CMK (cell line): ENCODE measurements around the gene IRX2.

Experiments
- DNase-seq: peaks from one replicate; pipeline ENCODE4 v3.0.0-alpha.2; 2010; ENCODE audit warnings: low read depth

Gene IRX2

DNA sequence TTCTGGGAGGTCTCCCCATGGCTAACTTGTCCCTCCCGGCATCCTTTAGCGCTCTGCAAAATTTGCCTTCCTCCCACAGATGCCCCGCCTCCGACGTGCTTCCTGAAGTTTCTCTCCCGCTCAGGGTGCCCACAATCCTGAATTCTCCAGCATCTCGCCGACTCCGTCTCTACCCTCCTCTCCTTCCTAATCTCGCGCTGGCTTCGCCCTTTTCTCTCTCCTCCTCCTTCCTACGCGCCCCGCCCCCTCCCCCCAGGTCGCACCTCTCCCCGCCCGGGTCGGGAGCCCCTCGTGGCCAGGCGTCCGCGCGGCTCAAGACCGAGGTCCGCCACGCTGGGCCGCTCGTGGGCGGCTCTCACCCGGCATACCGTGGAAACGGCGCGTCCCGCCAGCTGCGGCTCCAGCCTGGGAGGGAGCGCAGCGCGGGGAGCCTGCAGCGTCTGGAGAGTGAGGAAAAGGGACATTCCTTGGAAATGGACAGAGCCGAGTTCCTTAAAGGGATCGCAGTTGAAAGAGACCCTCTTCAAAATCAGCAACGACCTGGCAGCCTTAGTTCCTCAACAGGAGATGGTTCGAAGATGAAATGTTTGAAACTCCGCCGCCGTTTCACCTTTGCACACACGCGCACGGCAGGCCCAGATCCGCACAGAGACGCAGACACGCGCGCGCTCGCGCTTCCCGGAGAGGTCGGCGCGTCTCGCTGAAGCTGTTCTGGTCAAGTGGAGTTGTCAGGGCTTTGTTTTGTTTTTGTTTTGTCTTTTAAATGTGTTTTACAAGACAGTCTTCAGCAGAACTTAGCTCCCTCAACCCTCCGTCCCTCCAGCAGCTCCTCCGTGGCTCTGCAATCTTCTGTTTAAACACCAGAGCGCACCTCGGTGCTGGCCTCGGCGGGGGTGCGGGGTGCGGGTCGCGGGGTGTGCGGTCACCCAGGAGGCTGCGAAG, 5.0 kb upstream of the IRX2 start:
- no peak for DNase-seq

DNA sequence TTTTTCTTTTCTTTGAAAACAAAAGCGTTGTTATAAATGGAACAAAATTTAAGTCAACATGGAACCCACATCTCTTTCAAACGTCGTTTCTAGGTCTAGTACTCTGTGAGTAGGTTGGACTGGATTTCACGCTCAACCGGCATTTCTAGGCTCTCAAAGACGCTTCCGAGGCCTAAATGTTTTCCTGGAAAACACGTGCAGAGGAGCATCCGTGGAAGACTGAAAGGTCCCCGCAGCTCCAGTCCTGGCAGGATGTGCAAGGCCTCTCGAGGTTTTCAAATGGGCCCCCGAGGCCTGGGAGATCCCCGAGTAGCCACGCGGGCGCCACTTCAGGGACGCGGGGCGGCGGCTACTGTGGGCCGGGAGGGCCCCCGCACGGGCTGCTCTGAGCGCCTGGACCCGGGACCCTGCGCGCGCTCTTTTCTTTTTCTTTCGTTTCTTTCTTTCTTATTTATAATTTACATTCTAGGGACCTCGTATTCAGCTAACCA, 4.2 kb upstream of the IRX2 start:
- DNase-seq, result no peak

DNA sequence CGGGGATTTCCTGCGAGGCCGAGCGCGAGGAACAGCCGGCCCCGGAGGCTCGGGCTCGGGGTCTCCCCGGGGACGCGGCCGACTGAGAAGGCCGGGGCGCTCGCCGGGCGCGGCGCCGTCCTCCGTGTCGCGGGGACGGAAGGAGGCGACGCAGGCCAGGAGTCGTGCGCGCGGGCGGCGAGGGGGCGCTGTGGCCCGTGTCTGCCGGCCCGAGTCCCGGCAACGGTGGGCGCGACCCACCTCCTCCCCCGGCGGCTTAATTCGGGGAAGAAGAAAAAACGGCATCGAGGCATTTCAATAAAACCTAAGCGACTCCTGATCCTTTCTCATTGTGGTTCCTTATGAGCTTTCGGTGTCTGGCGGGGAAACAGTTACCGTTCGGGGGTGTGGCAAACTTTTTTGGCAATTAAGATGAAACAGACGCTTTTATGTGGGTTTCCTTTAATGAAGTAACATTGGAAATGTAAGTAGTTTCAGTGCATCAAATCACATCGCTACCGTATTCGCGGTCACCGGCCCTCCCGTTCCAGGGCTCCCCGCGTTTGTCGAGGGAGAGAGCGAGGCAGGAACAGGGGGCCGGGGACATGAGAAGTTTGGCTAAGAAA, 3.7 kb upstream of the IRX2 start:
- DNase-seq, result no peak

DNA sequence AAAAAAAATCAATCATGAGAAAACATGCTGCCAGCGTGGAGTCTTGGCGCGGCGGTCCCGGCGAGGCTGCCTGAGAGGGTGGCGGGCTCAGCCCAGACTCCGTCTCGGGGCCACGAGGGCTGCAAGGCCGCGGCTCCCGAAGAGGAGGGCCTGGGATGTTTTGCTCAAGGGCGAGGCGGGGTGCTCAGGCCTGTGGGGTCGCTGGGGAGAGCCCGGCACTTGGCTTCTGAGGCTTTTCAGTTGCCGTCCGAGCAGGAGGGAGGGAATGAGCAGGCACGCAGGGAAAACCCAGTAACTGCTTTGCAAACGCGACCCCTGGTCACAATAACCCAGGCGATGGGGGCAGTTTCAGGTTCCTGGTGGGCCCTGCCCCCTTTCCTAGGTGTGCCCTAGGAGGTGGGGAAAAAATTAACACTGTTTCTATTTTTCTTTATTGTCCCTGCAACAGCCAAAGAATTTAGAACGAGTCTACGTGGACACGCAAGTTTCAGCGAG, 3.2 kb upstream of the IRX2 start:
- DNase-seq, result no peak

DNA sequence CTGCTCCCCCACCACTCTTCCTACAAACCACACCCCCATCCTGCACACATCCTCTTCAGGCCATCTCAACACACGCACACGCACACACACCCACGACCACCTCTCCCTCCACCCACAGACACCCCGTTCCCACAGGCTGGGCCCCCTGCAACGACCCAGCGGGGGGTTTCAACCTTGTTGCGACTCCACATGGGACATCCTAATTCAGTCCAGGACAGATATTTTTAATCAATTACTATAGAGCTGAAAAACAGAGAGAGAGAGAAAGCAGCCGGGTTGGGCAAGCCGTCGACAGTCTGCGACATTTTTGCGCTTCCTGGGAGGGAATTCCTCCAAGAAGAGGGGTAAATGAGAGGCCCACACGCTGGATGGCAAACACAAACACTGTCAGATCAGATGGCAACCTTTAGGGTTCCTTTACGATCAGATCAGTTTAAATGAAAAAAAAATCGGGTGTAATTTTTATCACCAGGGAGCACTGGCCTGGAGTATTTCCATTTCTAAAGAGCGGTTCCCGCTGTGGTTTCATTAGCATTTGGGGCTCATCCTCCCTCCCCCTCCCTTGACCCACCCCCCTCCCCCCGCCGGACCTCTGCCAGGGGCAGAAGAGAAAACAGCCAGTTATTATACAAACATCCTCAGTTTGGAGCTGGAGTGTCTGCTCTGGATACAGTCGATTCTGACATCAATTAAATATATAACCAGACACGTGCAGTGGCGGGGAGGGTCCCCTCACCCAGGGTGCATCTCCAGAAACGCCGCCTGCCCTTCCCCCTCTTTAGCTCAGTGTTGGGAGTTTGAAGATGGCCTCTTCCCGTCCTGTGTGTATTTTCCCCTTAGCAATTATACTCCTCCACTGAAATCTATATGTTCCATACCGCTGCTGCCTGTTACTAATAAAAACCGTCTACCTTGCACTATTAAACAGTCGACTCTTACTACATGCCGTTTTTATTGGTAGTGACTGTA, 2.3 kb upstream of the IRX2 start:
- no peak for DNase-seq

DNA sequence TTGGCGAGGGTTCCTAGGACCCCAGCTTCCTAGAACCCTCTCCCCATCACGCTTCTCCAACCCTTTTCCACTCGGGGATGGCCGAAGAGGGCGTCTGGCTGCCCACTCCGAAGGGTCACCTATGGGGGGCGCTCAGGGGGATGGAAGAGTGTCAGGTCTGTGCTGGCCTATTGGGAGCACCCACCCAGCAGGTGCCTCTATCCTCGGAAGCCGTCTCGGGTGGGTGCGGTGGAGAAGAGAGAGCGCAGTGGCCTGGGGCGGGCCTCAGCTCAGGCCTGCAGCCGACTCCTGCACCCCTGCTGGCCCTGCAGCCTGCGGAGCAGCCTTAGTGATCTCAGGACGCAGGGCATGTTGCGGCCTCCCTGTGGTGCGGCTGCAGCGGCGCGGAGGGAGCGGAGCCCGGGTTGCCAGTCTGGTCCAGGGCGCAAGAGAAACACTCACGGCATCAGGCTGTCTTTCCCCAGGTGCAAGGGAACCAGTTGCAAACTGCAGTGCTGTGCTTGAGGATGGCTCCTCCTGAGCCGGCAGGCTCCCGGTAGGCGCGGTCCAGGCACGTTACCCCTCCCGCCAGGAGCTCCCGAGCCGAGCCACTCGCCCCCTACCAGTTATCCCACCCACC, 1.5 kb upstream of the IRX2 start:
- no peak for DNase-seq

DNA sequence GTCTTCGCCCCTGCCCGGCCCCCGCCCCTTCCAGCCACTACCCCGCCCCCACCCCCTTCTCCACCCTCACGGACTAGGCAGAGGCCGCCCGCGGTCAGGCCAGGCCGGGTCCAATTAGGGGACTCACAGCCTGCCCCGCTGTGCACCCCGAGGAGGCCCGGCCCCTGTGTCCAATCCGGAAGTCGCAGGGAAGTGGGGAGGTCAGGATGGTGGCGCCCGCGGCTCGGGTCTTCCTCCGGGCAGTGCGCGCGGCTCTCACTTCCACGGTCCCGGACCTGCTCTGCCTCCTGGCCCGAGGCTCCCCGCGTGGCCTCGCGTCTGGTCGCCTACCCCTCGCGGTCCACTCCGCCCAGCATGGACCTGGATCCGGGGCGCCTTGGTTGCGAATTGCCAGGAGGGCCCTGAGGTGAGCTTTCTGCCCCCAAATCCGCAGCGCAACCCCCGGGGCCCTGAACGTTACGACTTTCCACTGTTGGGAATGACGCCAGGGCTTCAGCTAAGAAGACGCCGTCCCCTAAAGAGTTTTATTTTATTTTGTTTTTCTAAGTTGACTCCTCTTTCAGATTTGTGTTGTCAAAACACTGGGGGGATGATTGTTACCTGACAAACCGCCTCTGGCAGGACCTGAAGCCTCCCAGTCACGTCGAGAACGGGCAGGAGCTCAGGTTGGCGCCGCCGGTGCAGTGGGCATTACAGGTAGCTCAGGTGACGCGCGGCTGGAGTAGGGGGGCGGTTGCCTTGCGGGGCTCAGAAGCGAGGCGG, 763 bp upstream of the IRX2 start:
- DNase-seq, result no peak

DNA sequence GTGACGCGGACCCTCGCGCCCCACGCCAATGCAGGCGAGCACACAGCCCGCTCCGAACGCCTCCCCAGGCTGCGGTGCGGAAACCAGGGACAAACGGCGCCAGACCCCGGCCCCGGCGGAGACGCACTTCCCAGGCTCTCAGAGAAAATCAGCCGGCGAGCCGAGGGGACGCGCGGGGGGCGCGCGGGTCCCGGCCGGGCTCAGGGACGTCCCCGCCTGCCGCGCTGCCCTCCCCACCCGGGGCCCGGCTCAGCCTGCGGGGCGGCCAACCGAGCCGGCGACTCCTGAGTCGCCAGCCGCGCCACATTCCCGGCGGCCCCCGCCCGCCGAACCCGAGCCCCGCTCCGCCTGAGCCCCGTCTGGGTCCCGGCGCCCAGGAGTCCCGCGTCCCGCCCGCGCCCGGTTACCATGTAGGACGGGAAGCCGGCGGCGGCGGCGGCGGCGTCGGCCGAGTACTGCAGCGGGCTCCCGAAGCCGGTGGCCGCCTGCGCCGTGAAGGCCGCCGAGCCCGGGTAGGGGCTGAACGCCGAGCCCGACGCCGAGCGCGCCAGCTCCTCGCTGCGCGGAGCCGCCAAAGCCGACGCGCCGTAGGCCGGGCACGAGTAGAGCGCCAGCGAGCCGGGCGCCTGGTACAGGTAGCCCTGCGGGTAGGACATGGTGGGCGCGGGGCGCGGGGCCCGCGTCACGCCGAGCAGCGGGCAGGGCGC, 566 bp downstream of the IRX2 start:
- no peak for DNase-seq

DNA sequence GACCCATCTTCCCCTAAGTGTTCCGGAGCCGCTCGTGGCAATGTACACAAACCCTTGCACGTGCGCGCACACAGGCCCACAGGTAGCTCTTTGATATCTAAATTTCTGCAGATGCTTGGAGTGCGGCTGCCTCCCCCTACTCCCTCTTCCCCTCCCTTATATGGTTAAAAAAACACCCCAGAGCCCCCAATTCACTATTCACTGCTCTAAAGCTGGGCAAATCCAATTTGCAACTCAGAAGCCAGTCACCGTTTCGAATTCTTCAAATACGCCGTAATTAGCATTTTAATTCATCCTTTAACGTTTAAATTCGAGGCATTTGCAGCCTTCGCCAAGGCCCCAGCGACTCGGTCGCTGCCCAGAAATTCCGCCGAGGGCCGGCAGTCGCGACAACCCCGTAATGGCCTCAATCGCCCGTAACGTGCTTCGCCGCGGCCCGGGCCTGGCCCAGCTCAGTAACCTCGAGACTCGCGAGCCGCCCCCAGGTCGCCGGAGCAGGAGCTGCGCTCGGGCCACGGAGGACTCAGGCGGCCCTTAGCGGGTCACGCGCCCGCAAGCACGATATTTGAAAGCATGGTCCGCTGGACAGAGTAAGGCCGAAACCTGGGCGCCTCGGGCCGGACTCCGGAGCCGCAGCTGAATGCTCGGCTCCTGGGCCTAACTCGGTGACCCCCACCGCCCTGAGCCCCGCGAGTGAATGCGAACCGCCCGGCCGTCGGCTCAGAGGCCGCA, 1.3 kb downstream of the IRX2 start:
- no peak for DNase-seq

DNA sequence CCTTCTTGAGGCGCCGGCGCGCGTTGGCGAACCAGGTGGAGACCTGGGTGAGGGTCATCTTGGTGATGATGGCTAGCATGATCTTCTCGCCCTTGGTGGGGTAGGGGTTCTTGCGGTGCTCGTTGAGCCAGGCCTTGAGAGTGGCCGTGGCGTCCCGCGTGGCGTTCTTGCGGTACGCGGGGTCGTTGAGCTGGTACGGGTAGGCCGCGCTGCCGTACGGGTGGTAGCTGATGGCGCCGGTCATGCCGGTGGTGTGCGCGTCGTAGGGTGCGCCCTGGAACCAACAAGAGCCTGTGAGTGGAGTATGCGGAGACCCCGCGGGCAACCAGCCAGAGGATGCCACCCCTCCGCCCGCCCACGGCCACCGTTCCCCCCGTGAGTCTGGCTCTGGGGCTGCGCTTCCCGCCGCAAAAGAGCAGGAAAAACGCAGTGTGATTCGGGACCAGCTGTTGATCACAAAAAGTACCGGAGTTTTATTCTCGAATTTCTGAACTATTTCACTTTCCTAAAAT, 1.9 kb downstream of the IRX2 start:
- no peak for DNase-seq

DNA sequence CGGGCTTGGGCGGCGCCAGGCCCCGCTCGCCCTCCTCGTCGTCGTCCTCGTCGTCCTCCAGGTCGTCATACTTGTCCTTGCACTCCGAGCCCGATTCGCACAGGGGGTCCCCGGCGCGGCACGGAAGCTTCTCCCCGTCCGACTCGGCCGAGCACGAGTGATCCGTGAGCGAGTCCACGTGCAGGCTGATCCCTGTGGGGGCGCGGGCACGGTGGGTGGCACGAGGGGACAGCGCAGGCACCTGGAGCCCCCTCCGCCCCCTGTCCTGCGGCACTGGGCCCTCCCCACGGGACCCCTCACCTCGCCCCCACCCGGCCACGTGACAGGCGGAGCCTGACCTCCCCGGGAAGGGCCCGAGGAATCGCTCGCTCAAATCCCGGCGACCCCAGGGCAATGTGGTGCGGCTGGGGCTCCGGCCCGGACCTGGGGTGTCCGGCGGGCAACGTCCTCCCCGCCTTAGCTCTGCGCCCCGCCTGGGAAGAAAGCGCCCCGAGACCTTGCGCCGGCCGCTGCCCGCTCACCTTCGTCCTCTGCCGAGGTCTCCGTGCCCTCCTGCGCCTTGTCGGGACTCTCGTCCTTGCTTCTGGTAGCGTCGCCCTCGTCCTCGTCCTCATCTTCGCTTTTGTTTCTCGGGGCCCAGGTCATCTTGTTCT, 2.5 kb downstream of the IRX2 start:
- DNase-seq, result no peak

DNA sequence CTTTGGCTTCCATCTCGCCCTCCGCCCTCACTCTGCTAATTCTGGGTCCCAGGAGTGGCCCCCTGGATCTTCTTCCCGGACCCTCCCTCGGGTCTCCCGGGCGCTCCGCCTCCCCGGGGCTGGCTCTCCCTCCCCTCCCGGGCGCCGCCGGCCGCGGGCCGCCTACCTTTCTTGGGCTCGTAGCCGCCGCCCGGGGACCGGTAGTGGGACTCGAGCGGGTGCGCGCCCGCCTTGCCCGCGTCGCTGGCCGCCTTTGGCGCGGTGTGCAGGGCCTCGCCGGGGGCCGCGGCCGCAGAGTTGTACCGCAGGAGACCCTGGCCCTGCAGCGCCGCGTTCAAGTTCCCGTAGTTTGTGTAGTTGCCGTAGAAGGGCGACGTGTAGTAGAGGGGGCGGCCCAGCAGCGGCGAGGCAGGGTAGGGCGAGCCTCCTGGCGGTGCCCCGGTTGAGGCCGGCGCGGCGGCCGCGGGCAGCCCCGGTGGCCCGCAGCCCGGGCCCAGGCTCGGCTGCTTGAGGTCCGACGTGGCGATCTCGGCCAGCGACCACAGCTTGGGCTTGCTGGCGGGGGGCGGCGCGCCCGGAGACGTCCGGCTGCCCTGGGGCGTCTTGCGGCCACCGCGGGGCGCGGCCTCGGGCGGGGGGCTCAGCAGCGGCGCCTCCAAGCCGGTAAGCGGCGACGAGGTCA, 3.2 kb downstream of the IRX2 start:
- no peak for DNase-seq

DNA sequence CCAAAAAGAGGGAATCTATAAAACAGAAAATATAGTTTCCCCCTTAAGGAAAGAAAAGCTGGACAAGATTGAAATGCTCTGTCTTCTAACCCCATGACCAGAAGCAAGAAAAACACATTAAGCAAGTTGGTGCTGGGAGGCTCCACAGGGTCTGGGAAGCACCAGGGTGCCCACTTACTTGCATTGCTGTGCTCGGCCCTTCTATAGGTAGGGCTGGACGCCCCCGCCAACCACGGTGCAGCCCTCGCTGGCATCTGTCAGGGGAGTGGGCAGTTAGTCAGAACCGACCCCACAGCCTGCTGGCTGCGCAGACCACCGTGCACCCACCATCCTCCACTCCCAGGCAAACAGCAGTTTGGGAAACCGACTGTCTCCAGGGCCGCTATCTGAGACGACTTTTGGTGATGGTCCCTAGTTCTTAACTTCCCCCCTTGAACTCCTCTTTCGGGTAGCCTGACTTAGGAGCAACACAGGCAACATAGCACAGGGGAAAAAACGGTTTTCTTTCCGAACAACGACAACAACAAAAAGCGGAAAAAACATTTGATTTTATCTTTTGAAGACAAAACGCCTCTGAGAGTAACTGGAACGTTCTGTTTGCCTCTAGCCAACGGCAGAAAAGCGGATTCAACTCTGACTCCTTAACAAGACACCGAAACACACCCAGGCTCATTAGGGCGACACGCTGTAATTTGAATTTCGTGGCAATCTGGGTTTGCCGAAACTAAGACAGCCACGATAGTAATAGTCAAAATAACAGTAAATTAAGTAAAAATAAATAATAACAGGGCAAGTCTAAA, 3.9 kb downstream of the IRX2 start:
- DNase-seq, result no peak

DNA sequence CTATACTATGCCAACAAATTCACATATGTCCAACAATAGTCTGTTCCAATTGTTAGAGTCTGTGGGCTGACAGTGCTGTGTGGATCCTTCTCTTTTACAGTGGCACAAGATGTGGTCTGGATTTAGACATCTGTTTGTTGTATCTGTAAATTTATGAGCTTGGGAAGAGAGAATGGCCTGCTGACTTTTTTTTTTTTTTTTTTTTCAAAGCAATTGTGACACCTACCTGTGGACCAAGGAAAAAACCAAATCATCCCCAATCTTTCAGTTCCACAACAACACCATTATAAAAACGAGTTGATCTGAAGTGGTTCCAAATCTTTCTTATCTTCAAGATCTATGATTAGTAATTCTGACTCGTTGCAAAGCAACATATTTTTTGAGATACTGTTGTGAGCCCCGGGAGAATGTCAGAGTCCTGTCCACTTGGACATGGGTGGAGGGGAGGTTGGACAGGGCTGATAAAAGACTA, 4.9 kb downstream of the IRX2 start:
- no peak for DNase-seq

DNA sequence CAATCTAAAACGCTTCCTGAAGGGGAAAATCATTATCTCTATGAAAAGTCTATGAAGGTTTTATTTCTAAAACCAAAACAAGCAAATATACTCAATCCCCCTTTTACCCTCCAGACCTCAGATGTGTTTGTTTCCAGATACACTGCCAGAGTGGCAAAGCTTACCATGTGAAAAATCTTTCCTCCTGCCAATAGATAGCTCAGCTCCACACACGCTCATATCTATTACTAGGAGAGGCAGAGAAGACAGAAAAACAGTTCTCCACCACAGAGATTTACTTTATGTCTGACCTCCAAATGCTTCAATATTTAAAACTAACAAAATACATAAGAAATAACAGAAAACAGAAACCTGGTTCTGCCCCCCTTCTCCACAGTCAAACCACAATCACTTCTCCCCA, 7.0 kb downstream of the IRX2 start:
- DNase-seq, result no peak

DNA sequence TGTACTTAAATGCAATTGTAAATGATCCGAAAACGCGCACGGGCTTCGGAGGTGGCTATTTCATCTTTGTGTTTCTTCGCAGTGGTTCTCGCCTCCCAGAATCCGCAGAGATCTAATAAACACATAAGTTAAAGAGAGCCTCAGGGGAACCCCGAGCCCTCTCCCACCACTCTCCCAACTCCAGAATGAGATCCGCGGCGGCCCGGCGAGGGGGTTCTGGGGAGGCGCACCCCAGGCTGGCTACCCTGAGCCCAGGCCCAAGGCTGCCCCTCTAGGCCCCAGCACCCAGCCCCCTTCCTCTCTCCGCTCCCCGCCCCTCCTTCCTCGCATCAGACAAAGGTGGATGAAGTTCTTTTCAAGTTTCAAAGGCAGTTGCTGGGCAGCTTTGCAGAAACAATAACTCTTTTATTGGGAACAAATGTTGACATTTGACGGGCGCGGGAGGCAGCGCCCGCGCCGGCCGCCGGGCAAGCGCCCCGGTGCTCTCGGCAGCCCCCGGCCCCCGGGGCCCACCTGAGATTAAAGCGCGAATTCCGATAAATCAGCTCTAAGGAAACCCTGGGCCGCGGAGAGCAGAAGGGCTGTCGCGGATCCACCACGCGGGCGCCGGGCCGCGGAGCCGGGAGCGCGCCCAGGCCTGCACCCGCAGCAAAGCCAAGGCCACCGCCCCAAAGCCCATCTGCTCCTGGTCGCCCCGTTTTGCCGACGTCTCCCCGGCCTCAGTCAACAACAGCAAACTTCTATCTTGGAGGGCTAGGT, 8.4 kb downstream of the IRX2 start:
- DNase-seq, result no peak
